SH-SY5Y (cell line): Measurements from ENCODE around the gene VEGFB.

Experiments used
- GATA2 ChIP-seq: IDR thresholded peaks from 2 replicates; pipeline ENCODE4 v1.6.1; 2011; ENCODE audit warnings: mild to moderate bottlenecking, low read depth, low read length
- GATA3 ChIP-seq: IDR thresholded peaks from 2 replicates; pipeline ENCODE4 v1.6.1; 2011; ENCODE audit warnings: low read depth, mild to moderate bottlenecking, low read length, moderate library complexity

Gene VEGFB

GRCh38 chr11:64207256-64208085 lies 26.9 kb upstream of the VEGFB start:
- TF ChIP-seq GATA3 (no peak), GATA2 (no peak)

GRCh38 chr11:64208086-64208795 lies 26.1 kb upstream of the VEGFB start:
- no peak for TF ChIP-seq GATA3
- TF ChIP-seq GATA2: no peak

GRCh38 chr11:64208796-64209562 lies 25.4 kb upstream of the VEGFB start:
- no peak for TF ChIP-seq GATA2
- no peak for TF ChIP-seq GATA3

GRCh38 chr11:64209563-64209843 lies 24.9 kb upstream of the VEGFB start:
- no peak for TF ChIP-seq GATA2
- TF ChIP-seq GATA3: no peak

- TF ChIP-seq GATA3 (no peak), GATA2 (no peak)
Observed at GRCh38 chr11:64210301-64211020, 23.9 kb upstream of the VEGFB start.

- TF ChIP-seq GATA3 (no peak), GATA2 (no peak)
Observed at GRCh38 chr11:64211181-64211872, 23.1 kb upstream of the VEGFB start.

- TF ChIP-seq GATA3 (no peak), GATA2 (no peak)
Observed at GRCh38 chr11:64216879-64217278, 17.5 kb upstream of the VEGFB start.

GRCh38 chr11:64218628-64219353 lies 15.6 kb upstream of the VEGFB start:
- no peak for TF ChIP-seq GATA3

- no peak for TF ChIP-seq GATA2
- no peak for TF ChIP-seq GATA3
Observed at GRCh38 chr11:64219354-64219684, 15.1 kb upstream of the VEGFB start.

GRCh38 chr11:64219755-64220154 lies 14.6 kb upstream of the VEGFB start:
- TF ChIP-seq GATA2: no peak
- TF ChIP-seq GATA3: no peak

GRCh38 chr11:64220271-64220670 lies 14.1 kb upstream of the VEGFB start:
- TF ChIP-seq GATA2 (no peak), GATA3 (no peak)

- TF ChIP-seq GATA3 (no peak), GATA2 (no peak)
Observed at GRCh38 chr11:64220798-64221197, 13.6 kb upstream of the VEGFB start.

GRCh38 chr11:64222651-64223000 lies 11.8 kb upstream of the VEGFB start:
- TF ChIP-seq GATA3 (no peak), GATA2 (no peak)
